ENCODE measurements around the gene URI1.

GRCh38 chr19:30047432-30047831, 105.4 kb downstream of the URI1 start:
- no peak for TF ChIP-seq CTCF (IDR thresholded peaks at IDR 0.05)
- TF ChIP-seq POLR2A (IDR thresholded peaks at IDR 0.05): no peak
